GM20000 (cell line): Measurements from ENCODE around the gene IGLL1.
"Not testable (repeated sequence)": the region's sequence is repeated elsewhere in the genome, so short reads cannot be mapped to it uniquely, and the experiment has no call there.

ENCODE experiments used
- DNase-seq: peaks from one replicate; pipeline ENCODE4 v3.0.0; 2012; ENCODE audit warnings: low spot score
- TF ChIP-seq, protein P1 (sequence below): IDR thresholded peaks from 2 replicates; pipeline ENCODE4 v1.5.1; 2012; ENCODE audit warnings: mild to moderate bottlenecking, control low read depth; ENCODE audit errors: extremely low read depth, missing control alignments

IGLL1 gene

DNA sequence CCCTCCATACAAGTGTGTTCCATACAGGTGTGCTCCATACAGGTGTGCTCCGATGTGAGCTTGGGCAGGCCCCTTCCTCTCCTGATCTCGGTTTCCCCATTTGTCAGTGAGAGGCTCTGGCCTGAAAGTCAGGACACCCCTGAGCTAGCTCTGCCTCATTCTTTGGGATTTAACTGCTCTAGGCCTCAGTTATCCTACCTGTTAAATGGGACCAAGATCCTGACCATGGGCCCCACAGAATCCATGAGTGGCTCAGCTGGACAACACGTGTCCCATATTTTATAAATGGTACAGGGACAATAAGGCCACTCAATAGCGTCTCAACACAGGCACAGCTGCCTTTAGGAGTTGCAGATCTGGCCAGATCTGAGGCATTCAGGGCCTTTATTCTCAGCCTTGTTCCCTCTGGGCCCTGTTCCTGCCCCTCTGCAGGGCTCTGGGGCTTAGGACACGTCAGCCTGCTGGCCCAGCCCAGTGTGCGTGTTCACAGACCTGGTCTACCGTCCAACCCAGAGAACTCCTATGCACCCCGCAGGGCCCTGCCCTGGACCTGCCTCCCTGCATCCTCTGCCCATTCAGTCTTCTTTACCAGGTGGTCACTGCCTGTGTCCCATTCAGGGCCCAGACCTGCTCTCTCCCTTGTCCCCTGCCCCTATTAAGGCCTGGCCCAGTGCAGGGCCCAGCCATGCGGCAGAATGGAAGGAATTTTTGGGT, 18.9 kb upstream of the IGLL1 start:
- no peak for DNase-seq

DNA sequence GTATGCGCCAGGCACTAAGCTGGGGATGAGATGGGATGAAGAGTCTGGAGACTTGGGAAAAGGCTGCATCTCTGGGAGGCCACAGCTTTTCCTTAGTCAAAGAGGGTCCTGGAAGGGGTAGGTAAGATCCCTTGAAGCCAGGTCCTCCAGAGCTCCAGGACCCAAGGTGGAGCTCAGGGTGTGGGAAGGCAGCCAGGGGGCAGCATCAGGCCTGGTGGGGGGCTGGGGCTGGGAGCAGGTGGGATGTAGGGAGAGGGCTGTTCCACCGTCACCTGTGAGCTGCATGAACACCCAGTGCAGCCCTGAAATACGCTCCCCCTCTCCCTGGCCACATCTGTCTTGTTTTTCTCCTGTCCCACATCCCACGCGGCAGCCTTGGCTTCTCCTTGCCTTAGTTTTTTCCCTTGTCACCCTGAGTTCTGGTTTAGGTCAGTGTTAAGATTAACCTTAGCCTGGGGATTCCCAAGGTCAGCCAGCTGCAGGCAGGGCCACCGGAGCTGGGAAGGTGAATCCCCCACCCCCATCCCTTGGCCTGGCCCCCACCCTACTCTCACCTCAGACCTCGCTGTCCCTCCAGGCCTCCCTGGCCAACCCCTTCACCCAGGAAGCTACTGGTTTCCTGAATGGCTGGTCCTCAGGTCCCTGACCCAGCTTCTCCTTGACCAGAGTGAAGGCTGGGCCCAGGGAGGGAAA, 17.6 kb upstream of the IGLL1 start:
- not testable (repeated sequence) for DNase-seq

More for the DNA sequence above, 18.9 kb upstream of the IGLL1 start:
- TF ChIP-seq, protein P1, sequence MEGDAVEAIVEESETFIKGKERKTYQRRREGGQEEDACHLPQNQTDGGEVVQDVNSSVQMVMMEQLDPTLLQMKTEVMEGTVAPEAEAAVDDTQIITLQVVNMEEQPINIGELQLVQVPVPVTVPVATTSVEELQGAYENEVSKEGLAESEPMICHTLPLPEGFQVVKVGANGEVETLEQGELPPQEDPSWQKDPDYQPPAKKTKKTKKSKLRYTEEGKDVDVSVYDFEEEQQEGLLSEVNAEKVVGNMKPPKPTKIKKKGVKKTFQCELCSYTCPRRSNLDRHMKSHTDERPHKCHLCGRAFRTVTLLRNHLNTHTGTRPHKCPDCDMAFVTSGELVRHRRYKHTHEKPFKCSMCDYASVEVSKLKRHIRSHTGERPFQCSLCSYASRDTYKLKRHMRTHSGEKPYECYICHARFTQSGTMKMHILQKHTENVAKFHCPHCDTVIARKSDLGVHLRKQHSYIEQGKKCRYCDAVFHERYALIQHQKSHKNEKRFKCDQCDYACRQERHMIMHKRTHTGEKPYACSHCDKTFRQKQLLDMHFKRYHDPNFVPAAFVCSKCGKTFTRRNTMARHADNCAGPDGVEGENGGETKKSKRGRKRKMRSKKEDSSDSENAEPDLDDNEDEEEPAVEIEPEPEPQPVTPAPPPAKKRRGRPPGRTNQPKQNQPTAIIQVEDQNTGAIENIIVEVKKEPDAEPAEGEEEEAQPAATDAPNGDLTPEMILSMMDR, result no peak

DNA sequence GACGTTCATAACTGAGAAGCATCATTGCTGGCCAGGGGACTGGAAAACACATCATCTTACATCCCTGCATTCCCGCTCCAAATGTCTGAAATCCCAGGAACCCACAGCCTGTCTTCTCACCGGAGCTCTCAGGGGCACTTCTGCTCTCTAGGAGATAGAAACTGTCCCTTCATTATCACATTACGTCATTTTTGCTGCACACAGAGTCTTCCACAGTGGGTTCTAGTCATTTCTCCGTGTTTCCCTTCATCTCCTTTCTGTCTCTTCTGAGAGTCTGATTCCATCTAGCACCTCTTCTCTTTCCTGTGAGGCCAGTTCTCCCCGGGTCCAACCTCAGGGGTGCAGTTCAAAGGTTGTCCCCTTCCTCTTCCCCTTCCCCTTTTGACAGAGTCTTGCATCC, 15.8 kb upstream of the IGLL1 start:
- not testable (repeated sequence) for DNase-seq

DNA sequence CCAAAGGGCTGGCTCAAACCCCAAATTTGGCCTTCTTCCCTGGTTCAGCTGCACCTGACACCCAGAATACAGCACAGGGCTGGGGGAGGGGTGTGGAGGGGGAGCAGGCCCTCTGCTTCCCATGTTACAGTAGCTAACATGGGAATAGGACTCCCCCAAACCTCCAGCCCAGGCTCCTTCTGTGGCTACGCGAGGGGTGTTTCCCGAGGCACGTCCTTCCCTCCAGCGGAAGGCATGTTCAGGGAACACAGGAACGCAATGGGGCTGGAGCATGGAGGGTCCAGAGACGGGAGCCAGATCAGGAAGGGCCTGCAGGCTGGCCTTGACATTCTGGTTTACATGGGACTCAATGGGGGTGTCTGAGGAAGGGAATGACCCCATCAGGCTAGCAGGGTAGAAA, 11.8 kb upstream of the IGLL1 start:
- TF ChIP-seq, protein P1, result no peak
- no peak for DNase-seq

DNA sequence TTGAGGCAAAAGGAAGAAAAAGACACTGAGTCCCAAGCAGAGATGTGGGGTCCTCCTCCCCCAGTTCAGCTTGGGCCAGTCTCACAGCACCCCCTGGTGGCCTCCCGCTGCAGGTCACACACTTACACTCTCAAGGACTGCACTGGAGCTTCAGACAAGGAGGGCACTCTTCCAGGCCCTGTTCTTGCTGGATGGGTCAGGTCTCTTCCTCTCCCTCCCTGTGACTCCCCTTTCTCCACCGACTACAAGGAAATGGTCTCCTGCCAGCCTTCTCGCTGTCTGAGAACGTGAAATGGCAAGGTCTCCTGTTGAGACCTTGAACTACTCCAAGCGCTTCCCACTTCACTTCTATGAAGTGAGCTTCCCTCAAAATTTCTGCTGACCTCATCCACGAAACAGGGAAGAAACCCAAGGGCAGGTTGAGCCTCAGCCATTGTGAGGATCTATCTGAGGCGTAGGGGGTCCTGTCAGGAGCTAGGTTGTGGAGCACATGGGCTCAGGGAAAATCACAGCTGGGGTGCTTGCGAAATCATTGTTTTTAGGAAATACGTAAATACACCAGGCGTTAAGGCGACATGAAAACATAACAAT, 11.2 kb upstream of the IGLL1 start:
- peak; percentile 73 for DNase-seq
- TF ChIP-seq, protein P1, result peak; percentile 88

DNA sequence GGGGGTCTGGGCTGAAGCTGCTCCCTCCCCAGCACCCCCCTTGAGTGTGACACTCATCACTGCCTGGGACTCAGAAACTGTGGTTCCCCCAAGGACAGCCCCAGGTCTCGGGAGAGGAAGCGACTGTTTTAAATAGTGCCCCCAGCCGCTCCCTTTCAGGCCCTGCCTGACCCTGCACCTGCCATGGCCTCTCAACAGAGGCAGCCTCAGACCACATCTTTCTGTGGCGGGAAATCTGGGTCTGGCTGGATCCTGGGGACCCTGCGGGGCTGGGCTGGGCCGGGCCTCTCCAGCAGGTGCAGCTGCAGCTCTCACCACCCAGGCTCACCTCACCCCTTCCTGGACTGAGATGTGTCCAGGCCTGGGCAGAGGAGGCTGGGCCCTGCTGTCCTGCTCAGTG, 3.7 kb upstream of the IGLL1 start:
- DNase-seq, result no peak

DNA sequence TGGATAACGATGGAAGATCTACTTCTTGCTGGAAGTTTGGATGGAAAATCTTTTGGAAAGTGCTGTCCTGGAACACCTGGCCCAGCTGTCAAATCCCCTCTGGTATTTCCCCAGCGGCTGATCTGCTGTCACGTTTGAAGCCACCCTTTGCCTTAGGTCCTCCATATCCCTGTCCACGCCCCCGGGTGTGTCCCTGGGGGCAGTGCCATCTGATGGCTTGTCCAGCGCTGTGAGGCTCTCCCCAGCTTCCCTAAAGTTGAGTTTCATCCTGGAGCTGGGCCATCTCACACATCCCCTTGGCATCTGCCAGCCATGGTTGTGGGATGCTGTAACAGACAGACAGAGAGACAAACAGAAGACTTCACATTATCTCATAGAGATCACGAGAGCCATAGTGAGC, 3.1 kb upstream of the IGLL1 start:
- TF ChIP-seq, protein P1, result no peak
- DNase-seq, result no peak

More for the DNA sequence above, 3.7 kb upstream of the IGLL1 start:
- TF ChIP-seq, protein P1, result no peak

DNA sequence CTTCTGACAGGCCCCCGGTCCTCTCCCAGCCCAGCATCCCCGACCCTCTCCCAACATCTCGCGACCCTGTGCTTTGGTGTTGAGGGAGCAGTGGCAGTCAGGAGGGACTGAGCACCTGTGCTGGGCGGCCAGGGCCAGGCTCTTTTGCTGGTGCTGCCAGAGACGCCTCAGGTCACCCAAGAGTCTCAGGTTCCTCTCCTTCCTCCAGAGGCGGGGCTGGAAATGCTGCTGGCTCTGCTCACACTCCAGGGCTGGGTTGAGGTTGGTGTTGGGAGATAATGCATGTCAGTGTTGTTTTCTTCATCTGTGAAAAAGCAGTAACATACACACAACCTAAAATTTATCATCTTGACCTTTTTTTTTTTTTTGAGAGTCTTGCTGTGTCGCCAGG, 1.2 kb upstream of the IGLL1 start:
- DNase-seq, result no peak
- TF ChIP-seq, protein P1, result no peak
